Loucy (cell line): ENCODE results near the gene ARL5B.

Experiments used
- EZH2phosphoT487 ChIP-seq: fragments of 200-600 bp; IDR thresholded peaks from 2 replicates; pipeline ENCODE4 v1.6.1; 2018; ENCODE audit warnings: antibody characterized with exemption, mild to moderate bottlenecking, moderate library complexity, borderline replicate concordance
- TF ChIP-seq, protein P1 (sequence below): fragments of 200-600 bp; sonication (generic); conservative IDR thresholded peaks from 2 replicates; pipeline ENCODE4 v1.5.1; 2014; ENCODE audit warnings: mild to moderate bottlenecking, antibody characterized with exemption, low read length

- TF ChIP-seq, protein P1, sequence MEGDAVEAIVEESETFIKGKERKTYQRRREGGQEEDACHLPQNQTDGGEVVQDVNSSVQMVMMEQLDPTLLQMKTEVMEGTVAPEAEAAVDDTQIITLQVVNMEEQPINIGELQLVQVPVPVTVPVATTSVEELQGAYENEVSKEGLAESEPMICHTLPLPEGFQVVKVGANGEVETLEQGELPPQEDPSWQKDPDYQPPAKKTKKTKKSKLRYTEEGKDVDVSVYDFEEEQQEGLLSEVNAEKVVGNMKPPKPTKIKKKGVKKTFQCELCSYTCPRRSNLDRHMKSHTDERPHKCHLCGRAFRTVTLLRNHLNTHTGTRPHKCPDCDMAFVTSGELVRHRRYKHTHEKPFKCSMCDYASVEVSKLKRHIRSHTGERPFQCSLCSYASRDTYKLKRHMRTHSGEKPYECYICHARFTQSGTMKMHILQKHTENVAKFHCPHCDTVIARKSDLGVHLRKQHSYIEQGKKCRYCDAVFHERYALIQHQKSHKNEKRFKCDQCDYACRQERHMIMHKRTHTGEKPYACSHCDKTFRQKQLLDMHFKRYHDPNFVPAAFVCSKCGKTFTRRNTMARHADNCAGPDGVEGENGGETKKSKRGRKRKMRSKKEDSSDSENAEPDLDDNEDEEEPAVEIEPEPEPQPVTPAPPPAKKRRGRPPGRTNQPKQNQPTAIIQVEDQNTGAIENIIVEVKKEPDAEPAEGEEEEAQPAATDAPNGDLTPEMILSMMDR, result no peak
- no peak for TF ChIP-seq EZH2phosphoT487
Observed at GRCh38 chr10:18723801-18724200, 64.6 kb downstream of the ARL5B start.
